Measurements from ENCODE around the gene LSP1.

DNA sequence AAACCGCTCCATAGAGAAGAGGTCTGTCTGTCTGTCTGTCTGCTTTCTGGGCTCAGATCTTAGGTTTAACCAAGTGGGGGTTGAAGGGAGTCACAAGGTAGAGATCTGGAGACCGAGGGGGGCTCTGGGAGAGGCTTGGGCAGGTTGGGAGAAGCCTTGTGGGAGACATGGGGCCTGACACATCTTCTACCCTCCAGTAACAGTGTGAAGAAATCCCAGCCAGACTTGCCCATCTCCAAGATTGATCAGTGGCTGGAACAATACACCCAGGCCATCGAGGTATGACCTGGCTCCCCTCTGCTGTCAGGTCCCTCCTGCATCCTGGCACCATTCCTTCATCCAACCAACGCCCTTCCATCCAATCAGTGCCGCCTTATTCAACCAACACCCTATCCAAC lies 31.4 kb downstream of the LSP1 start:
- TF ChIP-seq MYC (IDR thresholded peaks at IDR 0.05; ENCODE audit: low read depth, low read length) (no peak), MAX (IDR thresholded peaks at IDR 0.05; ENCODE audit: low read depth, low read length) (no peak), POLR2A (IDR thresholded peaks at IDR 0.05; ENCODE audit: extremely low read depth, insufficient read length) (no peak)
- TF ChIP-seq, protein P1, sequence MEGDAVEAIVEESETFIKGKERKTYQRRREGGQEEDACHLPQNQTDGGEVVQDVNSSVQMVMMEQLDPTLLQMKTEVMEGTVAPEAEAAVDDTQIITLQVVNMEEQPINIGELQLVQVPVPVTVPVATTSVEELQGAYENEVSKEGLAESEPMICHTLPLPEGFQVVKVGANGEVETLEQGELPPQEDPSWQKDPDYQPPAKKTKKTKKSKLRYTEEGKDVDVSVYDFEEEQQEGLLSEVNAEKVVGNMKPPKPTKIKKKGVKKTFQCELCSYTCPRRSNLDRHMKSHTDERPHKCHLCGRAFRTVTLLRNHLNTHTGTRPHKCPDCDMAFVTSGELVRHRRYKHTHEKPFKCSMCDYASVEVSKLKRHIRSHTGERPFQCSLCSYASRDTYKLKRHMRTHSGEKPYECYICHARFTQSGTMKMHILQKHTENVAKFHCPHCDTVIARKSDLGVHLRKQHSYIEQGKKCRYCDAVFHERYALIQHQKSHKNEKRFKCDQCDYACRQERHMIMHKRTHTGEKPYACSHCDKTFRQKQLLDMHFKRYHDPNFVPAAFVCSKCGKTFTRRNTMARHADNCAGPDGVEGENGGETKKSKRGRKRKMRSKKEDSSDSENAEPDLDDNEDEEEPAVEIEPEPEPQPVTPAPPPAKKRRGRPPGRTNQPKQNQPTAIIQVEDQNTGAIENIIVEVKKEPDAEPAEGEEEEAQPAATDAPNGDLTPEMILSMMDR (IDR thresholded peaks at IDR 0.05; ENCODE audit: low read depth, low read length): no peak

Data from NB4 (cell line).